Naive B cell (primary cell): ENCODE results near the gene CEP85L. TPM values are rescaled to one million over a fixed set of nuclear protein-coding genes. Genes with fewer than 3 reads are reported as not detected.

ENCODE experiments used
- ATAC-seq, 2 donors: fragments of 150-1000 bp; cut with Tn5 transposase; 2 replicates each; pipeline ENCODE4 v1.10.0; 2021; ENCODE audit warnings: low read depth in 2 of 2, mild to moderate bottlenecking in 2 of 2, moderate library complexity in 2 of 2
- DNase-seq: peaks from one replicate; pipeline ENCODE4 v3.0.0; 2022
- H3K27ac Mint-ChIP-seq, 6 donors: one replicate each; pipeline ENCODE4 v1.8.0; 2020 to 2022; ENCODE audit warnings: mild to moderate bottlenecking in 6 of 6, mixed read lengths in 6 of 6, moderate library complexity in 5 of 6, inconsistent platforms in 2 of 6
- H3K27me3 Mint-ChIP-seq, 3 donors: one replicate each; pipeline ENCODE4 v1.8.0; 2021 to 2022; ENCODE audit warnings: mixed read lengths in 3 of 3, mild to moderate bottlenecking in 1 of 3
- H3K36me3 Mint-ChIP-seq, 2 donors: one replicate each; pipeline ENCODE4 v1.8.0; 2020 to 2022; ENCODE audit warnings: mixed read lengths in 2 of 2, inconsistent platforms in 1 of 2, mild to moderate bottlenecking in 1 of 2
- H3K4me1 Mint-ChIP-seq, 3 donors: one replicate each; pipeline ENCODE4 v1.8.0; 2020 to 2022; ENCODE audit warnings: mixed read lengths in 3 of 3, inconsistent platforms in 1 of 3, mild to moderate bottlenecking in 1 of 3, moderate library complexity in 1 of 3
- H3K4me3 Mint-ChIP-seq, 8 donors: one replicate each; pipeline ENCODE4 v1.8.0; 2020 to 2022; ENCODE audit warnings: mild to moderate bottlenecking in 8 of 8, mixed read lengths in 8 of 8, moderate library complexity in 8 of 8, inconsistent platforms in 2 of 8
- H3K9me3 Mint-ChIP-seq, 7 donors: one replicate each; pipeline ENCODE4 v1.8.0; 2020 to 2022; ENCODE audit warnings: mixed read lengths in 7 of 7, mild to moderate bottlenecking in 5 of 7, inconsistent platforms in 2 of 7, moderate library complexity in 1 of 7
- polyA plus RNA-seq, 6 donors: library from polyadenylated mRNA; unstranded; fragments of 300-500 nt; fragmentation: Illumina TruSeq; gene quantifications; one replicate each; pipeline ENCODE4 v1.2.3, GENCODE V29; 2021; ENCODE audit warnings: low read depth in 6 of 6

Gene CEP85L
- polyA plus RNA-seq, 6 donors from 2014 or later, result 19.6 to 31.0 (median 25.0) TPM

DNA sequence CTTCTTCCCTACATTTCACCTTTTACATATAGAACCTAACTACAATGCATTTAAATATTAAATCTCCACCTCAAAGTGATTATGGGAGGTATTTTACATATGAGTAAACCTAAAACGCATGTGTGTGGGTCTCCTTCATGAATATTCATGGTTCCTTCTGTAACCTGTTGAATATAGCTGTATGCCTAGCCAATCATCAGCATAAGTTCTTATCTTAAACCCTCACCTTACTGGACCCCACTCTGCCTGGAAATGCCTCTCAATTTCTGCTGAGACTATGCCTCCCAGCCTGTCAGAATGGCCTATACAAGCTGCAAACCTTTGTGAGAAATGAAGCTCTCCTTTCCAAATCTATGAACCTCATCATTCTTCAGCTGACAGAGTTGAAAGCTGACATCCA, 21.3 kb downstream of the CEP85L start:
- no peak overlapping the region for H3K27ac Mint-ChIP-seq
- H3K4me1 Mint-ChIP-seq, result peaks cover under 1 to 43% (median 21%) of the 10 kb centered on the region in 3 donors
- peaks cover 0 to 11% (median 5%) of the 10 kb centered on the region in 7 donors for H3K9me3 Mint-ChIP-seq
- ATAC-seq, result no peak
- no peak for DNase-seq
- peaks cover 22 to 29% of the 10 kb centered on the region in 2 donors for H3K36me3 Mint-ChIP-seq
- H3K27me3 Mint-ChIP-seq, result no peaks in the 10 kb centered on the region
- H3K4me3 Mint-ChIP-seq, result no peak overlapping the region

DNA sequence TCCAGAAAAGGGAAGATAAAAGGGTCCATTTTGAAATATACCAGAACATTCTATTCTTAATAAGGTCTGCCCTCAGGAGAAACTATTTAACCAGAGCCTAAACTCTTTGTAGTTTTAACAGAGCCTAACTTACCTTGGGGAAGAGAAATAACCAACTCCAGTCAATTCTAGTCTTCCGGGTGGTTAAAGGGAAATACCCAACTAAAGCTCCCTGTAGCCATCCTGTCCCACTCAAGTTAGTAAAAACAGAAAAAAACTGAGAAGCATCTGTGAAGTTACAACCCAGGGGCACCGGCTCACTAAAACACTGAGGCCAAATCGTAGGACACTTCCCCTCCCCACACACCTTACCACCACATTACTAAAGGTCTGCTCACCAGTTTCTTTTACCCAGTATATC, 23.7 kb downstream of the CEP85L start:
- H3K27ac Mint-ChIP-seq, result peak overlapping the region in 1 of 6 donors; percentile 59
- peaks cover 0 to 11% (median 5%) of the 10 kb centered on the region in 7 donors for H3K9me3 Mint-ChIP-seq
- no peaks in the 10 kb centered on the region for H3K27me3 Mint-ChIP-seq
- DNase-seq (no peak), ATAC-seq (no peak)
- no peak overlapping the region for H3K4me3 Mint-ChIP-seq
- H3K4me1 Mint-ChIP-seq, result peaks cover 4 to 49% (median 24%) of the 10 kb centered on the region in 3 donors
- peaks cover 27 to 32% of the 10 kb centered on the region in 2 donors for H3K36me3 Mint-ChIP-seq

- H3K27me3 Mint-ChIP-seq, result no peaks in the 10 kb centered on the region
- no peak for DNase-seq
- H3K27ac Mint-ChIP-seq, result no peak overlapping the region
- H3K4me3 Mint-ChIP-seq, result no peak overlapping the region
- peaks cover 4 to 42% (median 27%) of the 10 kb centered on the region in 3 donors for H3K4me1 Mint-ChIP-seq
- peaks cover 20 to 32% of the 10 kb centered on the region in 2 donors for H3K36me3 Mint-ChIP-seq
- peaks cover 0 to 11% (median 5%) of the 10 kb centered on the region in 7 donors for H3K9me3 Mint-ChIP-seq
- no peak for ATAC-seq
These were observed 25.6 kb downstream of the CEP85L start for GRCh38 chr6:118625833-118626232.

DNA sequence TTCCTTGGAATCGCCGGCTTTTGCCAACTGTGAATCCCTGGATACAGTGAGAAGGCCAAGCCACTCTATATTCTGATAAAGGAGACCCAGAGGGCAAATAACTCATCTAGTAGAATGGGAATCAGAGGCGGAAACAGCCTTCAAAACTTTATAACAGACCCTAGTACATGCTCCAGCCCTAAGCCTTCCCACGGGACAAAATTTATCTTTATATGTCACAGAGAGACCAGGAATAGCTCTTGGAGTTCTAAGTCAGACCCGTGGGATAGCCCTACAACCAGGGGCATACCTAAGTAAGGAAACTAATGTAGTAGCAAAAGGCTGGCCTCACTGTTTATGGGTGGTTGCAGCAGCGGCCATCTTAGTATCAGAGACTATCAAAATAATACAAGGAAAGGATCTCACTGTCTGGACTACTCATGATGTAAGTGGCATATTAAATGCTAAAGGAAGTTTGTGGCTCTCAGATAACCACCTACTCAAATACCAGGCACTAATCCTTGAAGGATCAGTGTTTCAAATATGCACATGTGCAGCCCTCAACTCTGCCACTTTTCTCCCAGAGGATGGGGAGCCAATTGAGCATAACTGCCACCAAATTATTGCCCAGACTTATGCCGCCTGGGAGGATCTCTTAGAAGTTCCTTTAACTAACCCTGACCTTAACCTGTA, 29.5 kb downstream of the CEP85L start:
- H3K27me3 Mint-ChIP-seq, result no peaks in the 10 kb centered on the region
- DNase-seq (no peak), ATAC-seq (no peak)
- peaks cover 18 to 22% of the 10 kb centered on the region in 2 donors for H3K36me3 Mint-ChIP-seq
- no peak overlapping the region for H3K27ac Mint-ChIP-seq
- peaks cover 0 to 11% (median 5%) of the 10 kb centered on the region in 7 donors for H3K9me3 Mint-ChIP-seq
- H3K4me3 Mint-ChIP-seq, result no peak overlapping the region
- H3K4me1 Mint-ChIP-seq, result peaks cover 21 to 41% (median 37%) of the 10 kb centered on the region in 3 donors

DNA sequence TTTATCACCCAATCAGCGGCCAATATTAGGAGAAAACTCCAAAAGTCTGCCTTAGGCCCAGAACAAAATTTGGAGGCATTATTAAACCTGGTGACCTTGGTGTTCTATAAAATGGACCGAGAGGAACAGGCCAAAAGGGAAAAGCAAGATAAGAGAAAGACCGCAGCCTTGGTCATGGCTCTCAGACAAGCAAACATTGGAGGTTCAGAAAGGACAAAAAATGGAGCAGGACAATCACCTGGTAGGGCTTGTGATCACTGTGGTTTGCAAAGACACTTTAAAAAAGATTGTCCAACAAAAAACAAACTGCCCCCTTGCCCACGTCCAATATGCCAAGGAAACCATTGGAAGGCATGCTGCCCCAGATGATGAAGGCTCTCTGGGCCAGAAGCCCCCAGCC, 31.2 kb downstream of the CEP85L start:
- ATAC-seq, result no peak
- no peaks in the 10 kb centered on the region for H3K9me3 Mint-ChIP-seq
- no peaks in the 10 kb centered on the region for H3K27me3 Mint-ChIP-seq
- H3K4me1 Mint-ChIP-seq, result peaks cover 25 to 33% (median 31%) of the 10 kb centered on the region in 3 donors
- peaks cover 4 to 5% of the 10 kb centered on the region in 2 donors for H3K36me3 Mint-ChIP-seq
- DNase-seq, result no peak
- no peak overlapping the region for H3K4me3 Mint-ChIP-seq
- H3K27ac Mint-ChIP-seq, result peak overlapping the region in 1 of 6 donors; percentile 49

DNA sequence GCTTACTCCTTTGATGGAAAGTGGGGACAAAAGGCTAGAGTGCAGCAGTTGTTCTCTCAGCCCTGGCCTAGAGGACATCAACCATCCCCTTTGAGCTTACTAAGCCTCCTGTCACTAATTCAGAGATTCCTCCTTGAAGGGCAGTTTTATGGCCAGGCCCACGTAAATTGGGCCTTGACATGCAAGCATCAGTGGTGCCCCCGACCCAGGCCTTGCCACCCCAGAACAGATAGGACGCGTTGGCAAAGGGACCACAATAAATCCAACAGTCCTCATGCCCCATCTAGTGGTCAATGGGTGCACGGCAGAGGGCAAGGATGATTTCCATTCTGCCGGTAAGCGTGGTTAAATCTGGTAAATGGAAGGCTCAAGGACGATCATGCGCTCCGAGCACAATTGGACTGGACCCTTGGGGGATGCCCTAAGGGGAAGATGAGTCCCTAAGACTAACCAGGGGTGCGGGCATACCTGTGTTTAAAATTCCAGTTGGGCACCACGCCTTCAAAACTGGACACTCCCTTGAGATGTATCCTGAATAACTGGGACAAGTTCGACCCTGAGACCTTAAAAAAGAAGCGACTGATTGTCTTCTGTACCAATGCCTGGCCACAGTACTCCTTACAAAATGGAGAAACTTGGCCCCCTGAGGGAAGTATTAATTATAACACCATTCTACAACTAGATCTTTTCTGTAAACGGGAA, 32.6 kb downstream of the CEP85L start:
- peak; percentile 74 to 84 for ATAC-seq
- H3K36me3 Mint-ChIP-seq, result peaks cover 0 to 6% of the 10 kb centered on the region in 2 donors
- no peaks in the 10 kb centered on the region for H3K9me3 Mint-ChIP-seq
- peaks cover 21 to 34% (median 33%) of the 10 kb centered on the region in 3 donors for H3K4me1 Mint-ChIP-seq
- DNase-seq, result peak; percentile 35
- no peak overlapping the region for H3K4me3 Mint-ChIP-seq
- H3K27ac Mint-ChIP-seq, result peak overlapping the region in 3 of 6 donors; percentile 36 to 40 (median 39)
- no peaks in the 10 kb centered on the region for H3K27me3 Mint-ChIP-seq

DNA sequence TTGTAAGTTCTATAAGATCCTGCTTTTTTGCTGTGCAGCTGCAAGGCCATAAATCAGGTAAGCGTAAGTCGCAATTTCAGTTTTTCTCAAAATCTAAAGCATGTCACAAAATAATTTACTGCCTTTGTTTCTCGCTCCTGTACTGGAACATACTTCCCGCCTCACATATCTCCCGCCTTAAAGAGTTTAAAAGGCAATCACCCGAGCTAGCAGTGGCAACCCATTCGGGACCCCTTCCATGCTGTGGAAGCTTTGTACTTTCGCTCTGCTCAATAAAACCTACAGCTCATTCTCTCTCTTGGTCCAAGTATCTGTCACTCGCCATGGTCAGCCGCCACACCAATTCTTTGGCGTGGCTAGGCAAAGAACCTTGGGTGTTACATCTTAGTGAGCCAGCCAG, 34.0 kb downstream of the CEP85L start:
- DNase-seq (no peak), ATAC-seq (no peak)
- peaks cover 0 to 6% of the 10 kb centered on the region in 2 donors for H3K36me3 Mint-ChIP-seq
- peaks cover 24 to 40% (median 38%) of the 10 kb centered on the region in 3 donors for H3K4me1 Mint-ChIP-seq
- no peaks in the 10 kb centered on the region for H3K27me3 Mint-ChIP-seq
- H3K9me3 Mint-ChIP-seq, result peaks cover 0 to 5% (median 0%) of the 10 kb centered on the region in 7 donors
- peak overlapping the region in 1 of 8 donors; percentile 8 for H3K4me3 Mint-ChIP-seq
- H3K27ac Mint-ChIP-seq, result peak overlapping the region in 2 of 6 donors; percentile 39 to 75

GRCh38 chr6:118611334-118611733, 40.1 kb downstream of the CEP85L start:
- Mint-ChIP-seq H3K4me1 (peaks cover 21 to 47% (median 40%) of the 10 kb centered on the region in 3 donors), H3K36me3 (peaks cover 18 to 23% of the 10 kb centered on the region in 2 donors), H3K27me3 (no peaks in the 10 kb centered on the region), H3K9me3 (peaks cover 2 to 12% (median 6%) of the 10 kb centered on the region in 7 donors), H3K4me3 (no peak overlapping the region), H3K27ac (no peak overlapping the region)
- ATAC-seq (no peak), DNase-seq (no peak)

- H3K36me3 Mint-ChIP-seq, result peaks cover 13 to 35% of the 10 kb centered on the region in 2 donors
- DNase-seq, result no peak
- peak overlapping the region in 4 of 6 donors; percentile 7 to 60 (median 38) for H3K27ac Mint-ChIP-seq
- peaks cover 16 to 38% (median 29%) of the 10 kb centered on the region in 3 donors for H3K4me1 Mint-ChIP-seq
- no peak overlapping the region for H3K4me3 Mint-ChIP-seq
- no peak for ATAC-seq
- peaks cover under 1 to 9% (median 4%) of the 10 kb centered on the region in 7 donors for H3K9me3 Mint-ChIP-seq
- no peaks in the 10 kb centered on the region for H3K27me3 Mint-ChIP-seq
These were observed 44.5 kb downstream of the CEP85L start for GRCh38 chr6:118606858-118607257.

DNA sequence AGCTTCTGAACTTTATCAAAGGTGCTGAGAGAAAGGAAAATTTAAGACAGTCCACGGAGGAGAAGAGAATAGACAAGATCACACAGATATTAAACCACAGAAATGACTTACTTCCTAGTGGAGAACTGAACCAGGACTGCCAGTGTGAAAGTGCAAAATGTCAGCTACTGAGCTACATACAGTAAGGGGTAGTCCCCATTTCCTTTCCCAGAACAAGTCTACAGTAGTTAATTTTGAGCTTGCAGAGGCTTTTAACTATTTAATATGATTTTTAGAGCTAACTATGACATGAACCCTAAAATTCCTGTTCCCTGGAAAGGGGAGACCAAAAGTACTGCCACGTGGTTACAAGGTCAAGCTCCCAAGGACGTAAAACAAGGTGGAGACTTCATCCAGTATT, 45.1 kb downstream of the CEP85L start:
- peaks cover 0 to 5% (median 3%) of the 10 kb centered on the region in 7 donors for H3K9me3 Mint-ChIP-seq
- DNase-seq (no peak), ATAC-seq (no peak)
- peaks cover 14 to 35% (median 28%) of the 10 kb centered on the region in 3 donors for H3K4me1 Mint-ChIP-seq
- H3K27ac Mint-ChIP-seq, result no peak overlapping the region
- peaks cover 7 to 34% of the 10 kb centered on the region in 2 donors for H3K36me3 Mint-ChIP-seq
- H3K4me3 Mint-ChIP-seq, result no peak overlapping the region
- no peaks in the 10 kb centered on the region for H3K27me3 Mint-ChIP-seq

DNA sequence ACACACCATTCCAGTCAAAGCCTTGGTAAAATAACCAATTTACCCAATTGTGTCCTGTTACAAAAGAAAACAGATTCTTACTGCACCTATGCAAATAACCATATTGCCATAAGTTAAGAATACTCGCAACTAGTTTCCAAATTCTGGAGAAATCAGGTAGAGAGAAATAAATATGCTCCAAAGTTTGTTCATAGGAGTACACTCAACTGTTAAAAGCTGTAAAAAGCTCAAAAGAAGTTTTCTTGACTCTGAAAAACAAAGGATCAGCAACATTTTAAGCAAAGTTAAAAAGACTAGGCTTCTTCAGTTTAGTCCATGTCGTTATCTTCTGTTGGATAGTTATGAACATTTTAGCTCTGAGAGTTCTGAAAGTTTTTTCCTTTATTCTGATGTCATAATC, 48.0 kb downstream of the CEP85L start:
- H3K27me3 Mint-ChIP-seq, result no peaks in the 10 kb centered on the region

DNA sequence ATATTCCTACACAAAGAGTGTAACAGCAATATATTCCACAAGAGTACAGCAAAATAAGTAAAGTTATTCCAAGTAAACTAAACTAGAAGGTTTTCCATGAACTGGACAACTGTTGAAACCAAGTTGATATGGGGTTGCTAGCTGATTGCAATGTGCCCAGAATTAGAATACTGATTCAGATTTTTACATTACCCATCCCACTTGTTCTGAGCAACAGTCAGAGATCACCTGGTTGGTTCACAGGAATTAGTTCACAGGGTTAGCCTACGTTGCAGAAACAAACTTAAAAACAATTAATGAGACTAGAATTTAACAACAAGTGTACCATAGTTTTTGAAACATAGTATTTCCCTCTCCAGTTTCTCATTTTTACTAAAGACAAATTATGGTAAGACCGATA, 49.1 kb downstream of the CEP85L start:
- H3K4me1 Mint-ChIP-seq, result peaks cover 14 to 26% (median 16%) of the 10 kb centered on the region in 3 donors

More for the DNA sequence above, 48.0 kb downstream of the CEP85L start:
- Mint-ChIP-seq H3K36me3 (peaks cover 7 to 30% of the 10 kb centered on the region in 2 donors), H3K27ac (no peak overlapping the region), H3K4me3 (no peak overlapping the region), H3K4me1 (peaks cover 14 to 24% (median 21%) of the 10 kb centered on the region in 3 donors), H3K9me3 (peaks cover 0 to 5% (median 0%) of the 10 kb centered on the region in 7 donors)
- ATAC-seq (no peak), DNase-seq (no peak)

GRCh38 chr6:118598324-118598723, 53.1 kb downstream of the CEP85L start:
- no peak overlapping the region for H3K4me3 Mint-ChIP-seq
- H3K36me3 Mint-ChIP-seq, result peaks cover 8 to 14% of the 10 kb centered on the region in 2 donors
- no peaks in the 10 kb centered on the region for H3K27me3 Mint-ChIP-seq
- DNase-seq, result no peak
- no peak for ATAC-seq
- peaks cover 0 to 2% (median 0%) of the 10 kb centered on the region in 7 donors for H3K9me3 Mint-ChIP-seq
- peaks cover 8 to 17% (median 11%) of the 10 kb centered on the region in 3 donors for H3K4me1 Mint-ChIP-seq
- no peak overlapping the region for H3K27ac Mint-ChIP-seq

More for the DNA sequence above, 49.1 kb downstream of the CEP85L start:
- Mint-ChIP-seq H3K27ac (no peak overlapping the region), H3K9me3 (peaks cover 0 to 5% (median 0%) of the 10 kb centered on the region in 7 donors), H3K4me3 (no peak overlapping the region), H3K36me3 (peaks cover 8 to 36% of the 10 kb centered on the region in 2 donors), H3K27me3 (no peaks in the 10 kb centered on the region)
- no peak for DNase-seq
- ATAC-seq, result no peak
